Neuronal stem cell (in vitro differentiated cells): ENCODE measurements around the gene SLAIN2.

Experiments
- DNase-seq: peaks from one replicate; pipeline ENCODE4 v3.0.0-alpha.2; 2013; ENCODE audit warnings: low spot score
- H2AFZ ChIP-seq: one replicate; pipeline ENCODE4 v1.6.1; 2013; ENCODE audit warnings: mild to moderate bottlenecking, low read length, inconsistent platforms
- H2AK5ac ChIP-seq: 2 replicates; pipeline ENCODE4 v1.6.1; 2013; ENCODE audit warnings: low read depth, mild to moderate bottlenecking, inconsistent platforms, low read length, moderate library complexity, mixed read lengths
- H2BK120ac ChIP-seq: 2 replicates; pipeline ENCODE4 v1.6.1; 2013; ENCODE audit warnings: low read depth, mild to moderate bottlenecking, inconsistent platforms, low read length, moderate library complexity, mixed read lengths
- H2BK12ac ChIP-seq: one replicate; pipeline ENCODE4 v1.6.1; 2013; ENCODE audit warnings: low read length, inconsistent platforms
- H2BK15ac ChIP-seq: 2 replicates; pipeline ENCODE4 v1.6.1; 2013; ENCODE audit warnings: mild to moderate bottlenecking, low read length, inconsistent platforms, mixed read lengths
- H2BK5ac ChIP-seq: one replicate; pipeline ENCODE4 v1.6.1; 2013; ENCODE audit warnings: inconsistent platforms, mild to moderate bottlenecking, low read length, moderate library complexity
- H3K14ac ChIP-seq: one replicate; pipeline ENCODE4 v1.6.1; 2013; ENCODE audit warnings: low read length, inconsistent platforms
- H3K18ac ChIP-seq: 2 replicates; pipeline ENCODE4 v1.6.1; 2013; ENCODE audit warnings: low read length, inconsistent platforms
- H3K23ac ChIP-seq: 2 replicates; pipeline ENCODE4 v1.6.1; 2013; ENCODE audit warnings: low read depth, mild to moderate bottlenecking, mixed read lengths, low read length, inconsistent platforms; ENCODE audit not compliant: poor library complexity
- H3K27ac ChIP-seq: replicated peaks from 3 replicates; pipeline ENCODE4 v1.5.1; 2013; ENCODE audit warnings: low read length, inconsistent platforms
- H3K27me3 ChIP-seq, 3 experiments: 2 replicates each; pipeline ENCODE4 v1.6.1; 2013; ENCODE audit warnings: low read length in 3 of 3, mild to moderate bottlenecking in 2 of 3, inconsistent platforms in 1 of 3, low read depth in 1 of 3, mixed read lengths in 1 of 3, moderate library complexity in 1 of 3; ENCODE audit not compliant: control insufficient read depth in 3 of 3, insufficient read depth in 3 of 3
- H3K36me3 ChIP-seq, 2 donors: replicated peaks in 1 of 2; 2 replicates each; pipeline ENCODE4 v1.6.1; 2013; ENCODE audit warnings: low read length in 2 of 2; ENCODE audit not compliant: control insufficient read depth in 2 of 2, insufficient read depth in 2 of 2
- H3K4ac ChIP-seq: 2 replicates; pipeline ENCODE4 v1.6.1; 2013; ENCODE audit warnings: inconsistent platforms, mild to moderate bottlenecking, low read length, moderate library complexity
- H3K4me1 ChIP-seq, 2 donors: 1 replicate in 1 of 2; 2 replicates in 1 of 2; pipeline ENCODE4 v1.6.1; 2013; ENCODE audit warnings: low read length in 2 of 2, low read depth in 1 of 2; ENCODE audit not compliant: control insufficient read depth in 2 of 2, insufficient read depth in 1 of 2
- H3K4me2 ChIP-seq: one replicate; pipeline ENCODE4 v1.6.1; 2013; ENCODE audit warnings: mild to moderate bottlenecking, low read length, inconsistent platforms; ENCODE audit not compliant: insufficient read depth, poor library complexity, severe bottlenecking
- H3K4me3 ChIP-seq, 2 donors: 2 replicates each; pipeline ENCODE4 v1.5.1; 2013; ENCODE audit warnings: low read length in 2 of 2, mild to moderate bottlenecking in 2 of 2, inconsistent platforms in 1 of 2, moderate library complexity in 1 of 2
- H3K79me1 ChIP-seq: one replicate; pipeline ENCODE4 v1.6.1; 2013; ENCODE audit warnings: low read depth, mild to moderate bottlenecking, inconsistent platforms, low read length, moderate library complexity
- H3K9ac ChIP-seq: one replicate; pipeline ENCODE4 v1.6.1; 2013; ENCODE audit warnings: mild to moderate bottlenecking, low read depth, low read length, inconsistent platforms; ENCODE audit not compliant: poor library complexity
- H3K9me3 ChIP-seq, 2 donors: replicated peaks in 1 of 2; 2 replicates each; pipeline versions ENCODE3 to v1.6.1; 2013; ENCODE audit warnings: low read length in 2 of 2, mild to moderate bottlenecking in 2 of 2, inconsistent platforms in 1 of 2, low read depth in 1 of 2, mixed read lengths in 1 of 2, moderate library complexity in 1 of 2; ENCODE audit not compliant: control insufficient read depth in 2 of 2, insufficient read depth in 1 of 2
- H4K8ac ChIP-seq: one replicate; pipeline ENCODE4 v1.6.1; 2013; ENCODE audit warnings: low read depth, mild to moderate bottlenecking, inconsistent platforms, low read length, moderate library complexity
- H4K91ac ChIP-seq: one replicate; pipeline ENCODE4 v1.6.1; 2013; ENCODE audit warnings: low read length, low read depth, mild to moderate bottlenecking, inconsistent platforms; ENCODE audit not compliant: poor library complexity
- WGBS, 2 donors: extraction: QIAGEN DNeasy Blood & Tissue Kit; methylation state at CpG; one replicate each; pipeline ENCODE4 v1.1.7; 2013; ENCODE audit warnings: missing lambda C conversion rate in 2 of 2, mixed read lengths in 1 of 2; ENCODE audit not compliant: insufficient read length in 2 of 2, insufficient replicate concordance in 1 of 2; ENCODE audit errors: extremely low coverage in 2 of 2; 5-methylcytosine and 5-hydroxymethylcytosine counted together

The SLAIN2 gene

DNA sequence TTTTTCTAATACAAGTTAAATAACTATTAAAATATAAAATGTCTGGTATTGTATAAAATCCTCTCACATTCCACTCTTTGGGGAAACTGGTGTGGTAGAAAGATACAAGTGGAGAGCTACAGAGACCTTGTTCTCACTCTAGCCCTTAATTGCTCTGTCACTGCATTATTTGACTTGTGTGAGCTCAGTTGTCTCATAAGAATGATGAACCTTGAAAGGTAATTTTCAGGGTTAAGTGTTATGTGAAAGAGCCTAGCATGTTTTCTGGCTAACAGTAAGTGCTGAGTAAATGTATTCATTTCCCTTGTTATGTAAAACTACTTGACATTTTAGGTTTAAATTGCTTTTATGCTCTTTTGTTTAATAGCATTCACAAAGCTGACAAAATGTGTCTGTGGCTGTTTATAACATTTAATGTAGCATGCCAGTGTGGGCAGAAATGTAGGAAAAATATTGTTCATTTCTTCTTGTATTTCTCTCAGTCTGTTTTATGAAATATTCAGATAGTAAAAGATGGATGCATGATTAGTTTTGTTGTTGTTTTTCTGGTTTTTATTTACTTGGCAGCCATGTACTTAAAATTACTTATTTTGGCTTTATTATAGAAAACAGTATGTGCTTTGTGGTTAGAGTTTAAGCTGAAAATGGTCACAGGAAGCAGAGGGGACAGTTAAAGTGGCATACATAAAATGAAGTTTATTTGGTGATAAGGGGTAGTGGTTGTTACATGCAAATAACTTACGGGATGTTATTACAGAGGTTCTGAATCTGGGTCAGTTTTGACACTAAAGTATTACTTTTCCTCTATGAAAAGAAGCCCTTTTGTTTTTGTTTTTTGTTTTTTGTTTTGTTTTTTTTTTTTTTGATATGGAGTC is 29.2 kb downstream of the SLAIN2 start:
- H2BK120ac ChIP-seq = no peak overlapping the region
- no peak overlapping the region for H3K14ac ChIP-seq
- no peaks in the 10 kb centered on the region for H3K9me3 ChIP-seq
- H4K8ac ChIP-seq = no peak overlapping the region
- no peak overlapping the region for H2BK12ac ChIP-seq
- no peak overlapping the region for H2BK5ac ChIP-seq
- H2AK5ac ChIP-seq = no peak overlapping the region
- H3K23ac ChIP-seq = no peak overlapping the region
- H4K91ac ChIP-seq = no peak overlapping the region
- H3K4me2 ChIP-seq = no peak overlapping the region
- WGBS, 2 donors = no CpG with 5 or more reads among the region's 1 CpG
- H3K4me1 ChIP-seq = no peaks in the 10 kb centered on the region
- no peak overlapping the region for H3K18ac ChIP-seq
- no peak overlapping the region for H2AFZ ChIP-seq
- H3K27me3 ChIP-seq = no peaks in the 10 kb centered on the region
- peaks cover 0 to 39% of the 10 kb centered on the region in 2 donors for H3K36me3 ChIP-seq
- H3K27ac ChIP-seq = no peak overlapping the region
- H3K4ac ChIP-seq = no peak overlapping the region
- H3K4me3 ChIP-seq = no peak overlapping the region
- H3K9ac ChIP-seq = no peak overlapping the region
- no peak for DNase-seq
- H2BK15ac ChIP-seq = no peak overlapping the region
- no peaks in the 10 kb centered on the region for H3K79me1 ChIP-seq

DNA sequence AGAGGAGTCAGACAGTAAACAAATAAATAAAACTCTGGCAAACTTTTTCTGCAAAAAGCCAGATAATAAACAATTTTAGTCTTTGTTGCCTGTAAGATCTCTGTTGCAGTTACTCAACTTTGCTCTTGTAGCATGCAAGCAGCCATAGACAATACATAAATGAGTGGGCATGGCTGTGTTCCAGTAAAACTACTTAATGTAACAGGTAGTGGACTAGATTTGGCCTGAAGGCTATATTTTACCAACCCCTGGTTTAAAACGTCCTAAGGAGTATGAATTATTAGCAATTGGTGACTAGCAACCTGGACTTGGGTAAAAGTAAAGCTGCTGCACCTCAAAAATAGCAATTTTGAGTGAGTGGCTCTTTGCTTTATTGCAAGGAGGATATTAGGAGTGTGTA is 30.9 kb downstream of the SLAIN2 start:
- Histone ChIP-seq H3K36me3 (peaks cover 0 to 43% of the 10 kb centered on the region in 2 donors), H3K9ac (no peak overlapping the region), H3K4ac (no peak overlapping the region), H3K14ac (no peak overlapping the region), H3K4me1 (no peaks in the 10 kb centered on the region), H3K9me3 (no peaks in the 10 kb centered on the region), H3K79me1 (no peaks in the 10 kb centered on the region), H4K8ac (no peak overlapping the region), H2AK5ac (no peak overlapping the region), H3K4me3 (no peak overlapping the region), H3K23ac (no peak overlapping the region), H2BK5ac (no peak overlapping the region), H4K91ac (no peak overlapping the region), H2AFZ (no peak overlapping the region), H2BK12ac (no peak overlapping the region), H2BK15ac (no peak overlapping the region), H3K18ac (no peak overlapping the region), H3K27ac (no peak overlapping the region), H3K27me3 (no peaks in the 10 kb centered on the region), H2BK120ac (no peak overlapping the region), H3K4me2 (no peak overlapping the region)
- no CpG with 5 or more reads among the region's 1 CpG for WGBS, 2 donors
- no peak for DNase-seq

DNA sequence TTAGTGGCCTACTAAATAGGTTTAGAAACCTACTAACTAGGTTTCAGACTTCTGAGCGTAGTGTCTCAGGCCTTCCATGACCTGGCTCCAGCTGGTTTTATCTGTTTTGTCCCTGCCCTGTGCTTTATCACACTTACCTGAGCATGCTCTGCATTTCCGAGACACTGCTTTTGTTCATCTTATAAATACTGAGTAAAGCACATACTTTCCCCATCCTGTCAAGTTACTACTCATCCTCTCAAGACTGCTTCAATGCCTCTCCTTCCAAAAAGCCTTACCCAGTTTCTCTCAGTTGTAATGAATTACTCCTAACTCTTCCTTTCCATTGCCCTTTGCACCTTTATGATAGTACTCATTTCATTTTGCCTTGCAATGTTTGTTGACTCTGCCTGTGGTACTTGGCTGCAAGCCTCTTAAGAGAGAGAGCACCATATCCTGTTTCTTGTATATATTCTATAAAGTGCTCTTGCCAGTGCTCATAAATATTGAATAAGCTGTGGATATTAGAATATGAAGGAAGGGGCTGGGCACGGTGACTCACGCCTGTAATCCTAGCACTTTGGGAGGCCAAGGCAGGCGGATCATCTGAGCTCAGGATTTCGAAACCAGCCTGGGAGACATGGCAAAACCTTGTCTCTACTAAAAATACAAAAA is 34.4 kb downstream of the SLAIN2 start:
- Histone ChIP-seq H3K4me3 (no peak overlapping the region), H3K27me3 (no peaks in the 10 kb centered on the region), H3K18ac (no peak overlapping the region), H2AK5ac (no peak overlapping the region), H2BK12ac (no peak overlapping the region), H3K4me2 (no peak overlapping the region), H3K36me3 (peaks cover 0 to 62% of the 10 kb centered on the region in 2 donors), H3K9me3 (no peaks in the 10 kb centered on the region), H2BK15ac (no peak overlapping the region), H3K4me1 (peaks cover 0 to 2% of the 10 kb centered on the region in 2 donors), H4K91ac (no peak overlapping the region), H3K79me1 (no peaks in the 10 kb centered on the region), H3K14ac (no peak overlapping the region), H3K9ac (no peak overlapping the region), H3K27ac (no peak overlapping the region), H4K8ac (no peak overlapping the region), H3K23ac (no peak overlapping the region), H3K4ac (no peak overlapping the region), H2AFZ (no peak overlapping the region), H2BK120ac (no peak overlapping the region), H2BK5ac (no peak overlapping the region)
- no peak for DNase-seq
- WGBS, 2 donors = no CpG with 5 or more reads among the region's 6 CpGs

DNA sequence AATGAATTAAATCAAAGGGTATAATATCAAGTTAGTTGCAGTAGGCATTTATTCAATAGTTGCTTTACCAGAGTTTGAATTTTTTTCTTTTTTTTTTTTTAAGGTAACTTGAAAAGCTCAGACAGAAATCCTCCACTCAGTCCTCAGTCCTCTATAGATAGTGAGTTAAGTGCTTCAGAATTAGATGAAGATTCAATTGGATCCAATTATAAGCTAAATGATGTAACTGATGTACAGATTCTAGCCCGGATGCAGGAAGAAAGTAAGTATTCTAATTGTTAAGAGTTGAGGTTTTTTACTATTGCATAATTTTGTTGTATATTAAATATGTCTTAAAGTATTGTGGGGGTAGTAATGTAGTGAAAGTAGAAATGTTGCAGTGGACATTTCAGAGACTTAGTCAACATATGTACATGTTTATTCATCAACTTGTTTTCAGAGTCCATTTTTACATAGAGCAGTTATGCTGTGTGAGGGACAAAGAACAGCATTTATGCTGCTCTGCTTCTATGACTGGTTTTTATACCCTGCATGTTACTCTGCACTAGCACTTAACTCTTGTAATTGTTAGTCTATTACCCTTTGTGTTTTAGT is 38.4 kb downstream of the SLAIN2 start:
- Histone ChIP-seq H2BK15ac (no peak overlapping the region), H3K4me2 (no peak overlapping the region), H3K79me1 (no peaks in the 10 kb centered on the region), H4K91ac (no peak overlapping the region), H2AK5ac (no peak overlapping the region), H2AFZ (no peak overlapping the region), H3K18ac (no peak overlapping the region), H2BK120ac (no peak overlapping the region), H3K36me3 (peaks cover 4 to 71% of the 10 kb centered on the region in 2 donors), H4K8ac (no peak overlapping the region), H3K9ac (no peak overlapping the region), H3K4me3 (no peak overlapping the region), H3K4me1 (peaks cover 0 to 5% of the 10 kb centered on the region in 2 donors), H2BK12ac (no peak overlapping the region), H3K14ac (no peak overlapping the region), H3K9me3 (no peaks in the 10 kb centered on the region), H3K4ac (no peak overlapping the region), H2BK5ac (no peak overlapping the region), H3K27ac (no peak overlapping the region), H3K23ac (no peak overlapping the region), H3K27me3 (no peaks in the 10 kb centered on the region)
- no peak for DNase-seq
- no CpG with 5 or more reads among the region's 1 CpG for WGBS, 2 donors
